Muscle layer of duodenum (tissue), 2 donors: Measurements from ENCODE around the gene MAGI2.

Source experiments
- H3K27ac ChIP-seq: one replicate; pipeline ENCODE4 v1.7.0; 2013; ENCODE audit warnings: mild to moderate bottlenecking, low read length
- H3K27me3 ChIP-seq: one replicate; pipeline ENCODE4 v1.7.0; 2013; ENCODE audit warnings: low read depth, mild to moderate bottlenecking, control low read depth, low read length
- H3K36me3 ChIP-seq, 2 donors: one replicate each; pipeline ENCODE4 v1.7.0; 2013; ENCODE audit warnings: low read length in 2 of 2, control low read depth in 1 of 2, mild to moderate bottlenecking in 1 of 2; ENCODE audit not compliant: insufficient read depth in 2 of 2, control insufficient read depth in 1 of 2
- H3K4me1 ChIP-seq, 2 donors: one replicate each; pipeline ENCODE4 v1.7.0; 2013; ENCODE audit warnings: low read length in 2 of 2, mild to moderate bottlenecking in 2 of 2, control low read depth in 1 of 2, moderate library complexity in 1 of 2; ENCODE audit not compliant: insufficient read depth in 2 of 2, control insufficient read depth in 1 of 2
- H3K4me3 ChIP-seq, 2 donors: one replicate each; pipeline ENCODE4 v1.7.0; 2013; ENCODE audit warnings: low read length in 2 of 2, low read depth in 1 of 2, mild to moderate bottlenecking in 1 of 2
- H3K9me3 ChIP-seq, 2 donors: one replicate each; pipeline ENCODE4 v1.7.0; 2013; ENCODE audit warnings: low read length in 2 of 2, control low read depth in 1 of 2, mild to moderate bottlenecking in 1 of 2; ENCODE audit not compliant: control insufficient read depth in 1 of 2
- donor health status: healthy.

The MAGI2 gene

GRCh38 chr7:78172267-78172757, 1281.2 kb downstream of the MAGI2 start:
- Histone ChIP-seq H3K27ac (no peak overlapping the region), H3K36me3 (no peaks in the 10 kb centered on the region), H3K27me3 (no peaks in the 10 kb centered on the region), H3K9me3 (no peaks in the 10 kb centered on the region), H3K4me1 (peaks cover 0 to 3% of the 10 kb centered on the region in 2 donors), H3K4me3 (no peak overlapping the region)

DNA sequence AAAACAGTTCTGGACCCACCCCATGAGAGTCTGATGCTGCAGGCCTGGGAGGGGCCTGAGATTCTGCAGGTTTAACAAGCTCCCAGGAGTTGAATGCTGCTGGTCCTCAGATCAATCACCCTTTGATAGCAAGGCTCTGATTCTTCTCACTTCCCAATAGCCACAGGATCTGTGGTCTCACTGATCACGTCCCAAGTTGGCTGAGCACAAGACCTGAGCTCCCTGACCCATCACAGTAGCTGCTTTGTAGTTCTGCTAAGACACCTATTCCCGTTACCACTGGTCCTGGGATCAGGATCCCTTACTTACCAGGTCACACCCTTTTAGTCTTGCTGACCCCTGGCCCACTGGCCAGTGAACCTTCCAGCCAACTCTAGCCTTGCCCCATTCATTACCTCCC, 1282.1 kb downstream of the MAGI2 start:
- Histone ChIP-seq H3K4me3 (no peak overlapping the region), H3K4me1 (peaks cover 0 to 3% of the 10 kb centered on the region in 2 donors), H3K36me3 (peaks cover 0 to 4% of the 10 kb centered on the region in 2 donors), H3K27ac (no peak overlapping the region), H3K27me3 (no peaks in the 10 kb centered on the region), H3K9me3 (no peaks in the 10 kb centered on the region)

DNA sequence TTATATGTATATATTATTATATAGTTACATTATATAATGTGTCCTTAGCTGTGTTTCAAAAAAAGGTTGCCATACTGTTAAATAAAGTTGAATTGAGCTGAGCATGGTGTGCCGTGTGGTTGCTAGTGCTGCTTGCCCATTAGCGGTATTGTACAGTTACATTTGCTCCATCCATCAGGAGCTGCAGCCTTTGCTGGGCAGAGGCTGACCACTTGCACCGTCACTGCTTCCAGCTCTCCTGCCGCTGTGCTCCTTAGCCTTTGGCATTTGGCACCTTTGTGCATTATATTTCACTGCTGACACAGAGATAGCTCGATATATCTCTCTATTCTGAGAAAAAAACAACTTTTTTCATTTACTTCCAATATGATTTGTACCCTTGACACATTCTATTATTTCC, 1282.7 kb downstream of the MAGI2 start:
- Histone ChIP-seq H3K9me3 (no peaks in the 10 kb centered on the region), H3K36me3 (peaks cover 0 to 5% of the 10 kb centered on the region in 2 donors), H3K27ac (no peak overlapping the region), H3K27me3 (no peaks in the 10 kb centered on the region), H3K4me3 (no peak overlapping the region), H3K4me1 (peaks cover 0 to 3% of the 10 kb centered on the region in 2 donors)

DNA sequence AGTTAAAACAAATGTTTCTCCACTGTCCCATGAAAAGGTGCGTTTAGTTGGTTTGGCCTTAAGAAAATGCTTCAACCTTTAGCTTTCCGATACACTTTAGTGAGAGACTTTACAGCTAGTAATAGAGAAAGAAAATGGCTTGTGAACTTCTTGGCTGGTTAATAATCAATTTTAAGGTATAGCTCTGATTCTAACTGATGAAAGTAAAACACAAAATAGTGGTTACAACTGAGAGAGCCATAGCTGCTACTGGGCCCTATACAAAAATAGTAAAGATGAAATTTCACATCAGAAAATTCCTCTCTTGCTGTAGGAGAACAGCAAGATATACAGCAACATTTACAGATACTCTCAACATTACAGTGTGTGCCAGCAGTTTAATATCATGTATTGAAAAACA, 1283.5 kb downstream of the MAGI2 start:
- Histone ChIP-seq H3K4me1 (peaks cover 0 to 3% of the 10 kb centered on the region in 2 donors), H3K27ac (no peak overlapping the region), H3K36me3 (peaks cover 0 to 5% of the 10 kb centered on the region in 2 donors), H3K27me3 (no peaks in the 10 kb centered on the region), H3K9me3 (no peaks in the 10 kb centered on the region), H3K4me3 (no peak overlapping the region)

GRCh38 chr7:78168865-78169264, 1284.6 kb downstream of the MAGI2 start:
- Histone ChIP-seq H3K27me3 (no peaks in the 10 kb centered on the region), H3K4me3 (no peak overlapping the region), H3K36me3 (peaks cover 0 to 5% of the 10 kb centered on the region in 2 donors), H3K9me3 (no peaks in the 10 kb centered on the region), H3K4me1 (peaks cover 0 to 3% of the 10 kb centered on the region in 2 donors), H3K27ac (no peak overlapping the region)

DNA sequence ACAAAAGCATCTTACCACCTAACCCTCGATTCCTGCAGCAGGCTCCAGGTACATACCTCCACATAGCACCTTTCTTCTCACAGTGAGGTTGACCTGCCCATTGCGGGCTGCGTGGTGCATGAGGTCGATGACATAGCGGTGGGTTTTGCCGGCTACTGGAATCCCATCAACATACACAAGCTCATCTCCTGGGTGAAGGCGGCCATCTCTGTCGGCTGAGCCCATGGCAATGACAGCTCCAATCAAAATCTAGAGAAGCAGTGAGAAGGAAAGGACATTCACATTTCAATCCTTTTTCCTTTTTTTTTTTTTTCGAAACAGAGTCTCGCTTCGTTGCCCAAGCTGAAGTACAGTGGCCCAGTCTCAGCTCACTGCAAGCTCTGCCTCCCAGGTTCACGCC, 1285.6 kb downstream of the MAGI2 start:
- Histone ChIP-seq H3K36me3 (peaks cover 0 to 5% of the 10 kb centered on the region in 2 donors), H3K27me3 (no peaks in the 10 kb centered on the region), H3K27ac (no peak overlapping the region), H3K4me3 (no peak overlapping the region), H3K4me1 (peaks cover 0 to under 1% of the 10 kb centered on the region in 2 donors), H3K9me3 (no peaks in the 10 kb centered on the region)

DNA sequence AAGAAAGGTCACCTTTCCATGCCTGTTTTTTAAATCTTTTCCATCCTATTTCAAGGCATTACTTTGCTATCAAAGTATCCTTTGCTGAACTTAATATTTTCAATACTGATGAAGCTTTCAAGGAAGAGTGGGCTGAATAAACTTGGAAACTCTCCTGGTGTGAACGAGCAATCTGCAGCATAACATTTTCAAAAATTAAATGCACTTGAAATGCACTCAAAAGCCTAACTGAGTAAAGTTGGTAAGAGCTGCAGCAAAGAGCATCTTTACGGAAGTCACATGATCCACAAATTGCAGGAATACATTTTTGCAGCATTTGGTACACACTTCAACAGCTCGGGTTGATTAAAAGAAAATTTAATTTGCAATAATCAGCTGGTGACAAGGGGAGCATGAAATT, 1287.6 kb downstream of the MAGI2 start:
- Histone ChIP-seq H3K27me3 (no peaks in the 10 kb centered on the region), H3K27ac (no peak overlapping the region), H3K9me3 (no peaks in the 10 kb centered on the region), H3K4me1 (no peaks in the 10 kb centered on the region), H3K36me3 (peaks cover 0 to 5% of the 10 kb centered on the region in 2 donors), H3K4me3 (no peak overlapping the region)

GRCh38 chr7:78165454-78165853, 1288.0 kb downstream of the MAGI2 start:
- H3K4me3 ChIP-seq = no peak overlapping the region
- H3K27me3 ChIP-seq = no peaks in the 10 kb centered on the region
- H3K36me3 ChIP-seq = peaks cover 0 to 5% of the 10 kb centered on the region in 2 donors
- H3K27ac ChIP-seq = no peak overlapping the region
- no peaks in the 10 kb centered on the region for H3K9me3 ChIP-seq
- no peaks in the 10 kb centered on the region for H3K4me1 ChIP-seq

DNA sequence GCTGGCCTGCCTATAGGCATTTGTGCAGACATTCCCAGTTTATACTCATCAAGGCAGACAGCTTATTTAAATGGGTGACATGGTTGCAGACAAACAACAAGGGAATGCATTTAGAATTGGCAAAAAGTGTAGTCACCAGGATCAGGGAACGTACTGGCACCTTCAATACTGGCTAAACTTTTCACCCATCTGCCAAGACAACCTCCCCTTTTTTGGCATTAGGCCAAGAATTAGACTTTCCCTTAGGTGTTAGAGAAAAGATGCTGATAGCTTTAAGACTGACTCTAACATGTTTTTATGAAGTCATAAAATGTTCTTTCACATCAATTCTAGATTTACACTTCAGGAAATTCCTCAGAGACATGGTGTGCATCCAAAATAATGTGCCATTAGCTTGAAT, 1289.0 kb downstream of the MAGI2 start:
- Histone ChIP-seq H3K4me1 (no peaks in the 10 kb centered on the region), H3K9me3 (no peaks in the 10 kb centered on the region), H3K27ac (no peak overlapping the region), H3K36me3 (peaks cover 0 to 11% of the 10 kb centered on the region in 2 donors), H3K4me3 (no peak overlapping the region), H3K27me3 (no peaks in the 10 kb centered on the region)

GRCh38 chr7:78161781-78162180, 1291.7 kb downstream of the MAGI2 start:
- Histone ChIP-seq H3K4me3 (no peak overlapping the region), H3K27ac (no peak overlapping the region)

DNA sequence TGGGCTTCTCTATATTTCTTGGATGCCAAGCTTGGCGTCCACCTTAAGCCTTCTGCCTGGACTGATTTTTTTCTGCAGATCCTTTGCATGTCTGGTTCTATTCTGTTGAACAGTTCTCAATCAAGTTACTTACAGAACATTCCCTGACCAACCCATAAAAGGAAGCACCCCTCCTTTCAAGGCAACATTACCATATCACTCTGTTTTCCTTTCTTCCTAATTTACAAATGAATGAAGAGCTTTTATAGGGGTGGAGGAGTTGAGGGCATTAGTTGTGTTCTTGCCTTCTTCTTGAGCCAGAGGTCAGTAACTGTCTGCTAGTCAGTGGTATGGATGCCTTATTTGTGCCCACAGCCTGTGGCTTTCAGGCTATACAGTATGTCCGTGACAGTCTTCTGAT, 1293.9 kb downstream of the MAGI2 start:
- Histone ChIP-seq H3K4me1 (no peaks in the 10 kb centered on the region), H3K9me3 (no peaks in the 10 kb centered on the region), H3K4me3 (no peak overlapping the region), H3K27me3 (no peaks in the 10 kb centered on the region), H3K36me3 (peaks cover 0 to 8% of the 10 kb centered on the region in 2 donors), H3K27ac (no peak overlapping the region)

More at GRCh38 chr7:78161781-78162180, 1291.7 kb downstream of the MAGI2 start:
- no peaks in the 10 kb centered on the region for H3K27me3 ChIP-seq
- peaks cover 0 to 12% of the 10 kb centered on the region in 2 donors for H3K36me3 ChIP-seq
- no peaks in the 10 kb centered on the region for H3K9me3 ChIP-seq
- H3K4me1 ChIP-seq = no peaks in the 10 kb centered on the region

- no peaks in the 10 kb centered on the region for H3K27me3 ChIP-seq
- H3K4me3 ChIP-seq = no peak overlapping the region
- no peaks in the 10 kb centered on the region for H3K36me3 ChIP-seq
- no peaks in the 10 kb centered on the region for H3K9me3 ChIP-seq
- peaks cover 0 to 5% of the 10 kb centered on the region in 2 donors for H3K4me1 ChIP-seq
- no peak overlapping the region for H3K27ac ChIP-seq
These were observed 1300.2 kb downstream of the MAGI2 start for GRCh38 chr7:78153285-78153684.
